ENCODE measurements around the gene TSPAN15.

TSPAN15 gene

DNA sequence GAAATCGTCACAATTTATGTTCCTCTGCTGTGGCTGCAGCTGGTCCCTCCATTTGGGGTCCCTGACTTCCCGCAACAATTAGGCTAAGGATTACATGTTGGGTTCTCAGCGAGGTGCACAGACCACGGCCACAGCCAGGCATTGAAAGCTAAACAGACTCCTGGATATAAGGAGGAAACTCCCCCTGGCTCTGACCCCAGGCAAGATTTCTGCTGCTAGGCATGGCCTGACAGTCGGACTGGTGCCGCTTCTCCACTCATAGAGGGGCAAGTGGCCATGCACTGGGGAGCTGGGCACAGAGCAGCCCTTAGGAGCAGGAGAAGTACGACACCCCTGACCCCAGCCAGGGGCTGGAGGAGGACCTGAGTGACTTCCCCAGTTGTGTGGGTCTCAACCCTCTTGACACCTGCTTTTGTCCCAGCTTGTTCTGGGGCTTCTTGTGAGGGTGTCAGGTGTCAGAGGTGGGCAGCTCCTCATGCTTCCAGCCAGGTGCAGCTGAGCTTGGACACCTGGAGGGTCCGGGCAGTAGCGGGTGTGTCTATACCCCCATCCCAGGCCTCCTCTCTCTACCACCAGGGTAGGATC is 38.3 kb downstream of the TSPAN15 start:
- DNase-seq: no peak

DNA sequence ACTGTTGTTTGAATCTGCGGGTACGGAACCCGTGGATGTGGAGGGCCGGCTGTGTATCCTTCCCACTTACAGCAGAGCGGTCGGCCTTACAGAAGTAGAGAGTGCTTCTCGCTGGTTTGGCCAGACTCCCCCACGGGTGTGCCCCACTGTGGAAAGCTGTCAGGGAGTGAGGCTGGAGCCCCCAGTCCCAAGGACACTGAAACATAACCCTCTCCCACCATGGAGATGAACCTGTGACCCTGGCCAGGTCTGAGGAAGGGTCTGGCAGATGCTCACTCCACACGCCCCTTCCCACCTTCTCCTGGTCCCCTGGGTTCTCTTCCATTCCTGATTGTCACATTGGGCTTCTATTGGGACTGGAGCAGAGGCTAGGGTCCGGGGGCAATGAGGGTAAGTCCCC is 39.6 kb downstream of the TSPAN15 start:
- no peak for DNase-seq

DNA sequence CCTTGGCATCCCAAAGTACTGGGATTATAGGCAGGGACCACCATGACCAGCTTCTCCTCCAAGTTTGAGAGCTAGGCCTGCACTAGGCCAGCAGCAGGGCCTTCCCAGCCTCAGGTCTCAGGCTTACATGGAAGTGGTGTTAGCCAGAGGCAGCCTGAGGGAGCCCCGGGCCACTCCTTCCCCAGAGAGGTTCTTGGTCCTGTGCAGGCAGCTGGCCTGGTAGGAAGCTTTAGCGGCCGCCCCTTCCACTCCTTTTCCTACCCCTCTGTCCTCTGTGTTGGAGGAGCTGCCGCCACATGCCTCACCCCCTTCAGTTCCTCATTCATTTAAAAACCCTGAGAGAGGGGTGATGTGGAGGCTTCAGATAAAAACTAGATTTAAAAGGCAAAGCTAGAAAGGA is 40.3 kb downstream of the TSPAN15 start:
- no peak for DNase-seq

DNA sequence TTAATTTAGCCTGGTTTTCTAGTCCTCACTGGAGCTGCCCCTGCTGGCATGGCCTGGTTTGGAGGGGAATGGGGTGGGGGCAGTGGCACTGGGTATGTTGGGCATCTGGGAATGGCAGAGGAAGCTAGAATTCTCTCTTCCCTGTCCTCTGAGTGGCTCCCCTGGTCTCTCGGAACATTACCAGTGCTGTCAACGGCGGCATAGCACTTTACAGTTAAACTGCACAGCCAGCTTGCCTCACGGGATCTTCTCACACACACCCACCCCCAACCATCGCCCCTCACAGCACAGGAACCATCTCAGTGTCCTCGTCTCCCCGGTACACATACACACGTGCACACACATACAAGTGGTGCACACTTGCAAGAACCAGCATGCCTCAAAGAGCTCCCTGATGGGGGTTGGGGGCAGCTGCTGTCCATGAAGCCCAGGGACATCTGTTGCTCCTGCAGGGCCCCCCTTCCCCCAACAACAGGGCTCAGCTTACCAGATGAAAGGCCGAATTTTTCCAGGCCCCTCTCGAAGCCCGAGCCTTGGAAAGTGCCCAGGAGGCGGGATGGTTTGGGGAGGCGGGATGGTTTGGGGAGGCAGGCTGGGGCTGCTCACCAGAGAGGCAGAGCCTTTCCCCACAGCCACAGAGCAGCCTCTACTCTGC is 41.0 kb downstream of the TSPAN15 start:
- DNase-seq: no peak

DNA sequence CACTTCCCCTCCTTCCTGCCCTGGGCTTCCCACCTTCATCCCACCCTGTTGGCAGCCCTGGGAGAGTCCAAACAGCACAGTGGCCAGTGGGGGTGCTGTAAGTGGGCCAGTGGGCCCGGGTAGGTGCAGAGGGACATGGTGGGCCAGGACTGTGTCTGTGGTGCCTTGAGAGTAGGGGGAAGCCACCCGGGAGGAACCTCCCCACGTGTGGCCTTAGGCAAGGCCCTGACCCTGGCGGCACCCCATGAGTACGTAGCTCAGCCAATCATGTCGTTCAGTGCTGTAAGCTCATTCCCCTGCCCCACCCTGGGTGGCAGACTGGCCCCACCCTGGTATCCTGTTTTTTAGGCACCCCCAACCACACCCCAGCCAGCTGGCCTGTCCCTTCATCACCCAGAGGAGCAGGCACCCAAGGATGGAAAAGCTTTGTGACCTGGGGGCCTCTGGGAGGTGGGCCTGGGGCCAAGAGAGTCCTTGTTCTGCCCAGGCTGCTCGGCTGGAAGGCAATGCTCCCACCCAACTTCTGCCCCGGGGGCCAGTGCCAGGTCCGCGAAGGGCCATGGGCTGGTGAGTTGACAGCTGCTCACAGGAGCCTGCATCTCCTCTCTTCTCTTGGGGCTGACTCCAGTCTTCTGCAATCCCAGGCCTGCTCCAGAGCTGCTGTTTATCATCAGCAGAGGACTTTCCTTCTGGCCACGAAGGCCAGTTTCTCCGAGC is 41.6 kb downstream of the TSPAN15 start:
- no peak for DNase-seq

DNA sequence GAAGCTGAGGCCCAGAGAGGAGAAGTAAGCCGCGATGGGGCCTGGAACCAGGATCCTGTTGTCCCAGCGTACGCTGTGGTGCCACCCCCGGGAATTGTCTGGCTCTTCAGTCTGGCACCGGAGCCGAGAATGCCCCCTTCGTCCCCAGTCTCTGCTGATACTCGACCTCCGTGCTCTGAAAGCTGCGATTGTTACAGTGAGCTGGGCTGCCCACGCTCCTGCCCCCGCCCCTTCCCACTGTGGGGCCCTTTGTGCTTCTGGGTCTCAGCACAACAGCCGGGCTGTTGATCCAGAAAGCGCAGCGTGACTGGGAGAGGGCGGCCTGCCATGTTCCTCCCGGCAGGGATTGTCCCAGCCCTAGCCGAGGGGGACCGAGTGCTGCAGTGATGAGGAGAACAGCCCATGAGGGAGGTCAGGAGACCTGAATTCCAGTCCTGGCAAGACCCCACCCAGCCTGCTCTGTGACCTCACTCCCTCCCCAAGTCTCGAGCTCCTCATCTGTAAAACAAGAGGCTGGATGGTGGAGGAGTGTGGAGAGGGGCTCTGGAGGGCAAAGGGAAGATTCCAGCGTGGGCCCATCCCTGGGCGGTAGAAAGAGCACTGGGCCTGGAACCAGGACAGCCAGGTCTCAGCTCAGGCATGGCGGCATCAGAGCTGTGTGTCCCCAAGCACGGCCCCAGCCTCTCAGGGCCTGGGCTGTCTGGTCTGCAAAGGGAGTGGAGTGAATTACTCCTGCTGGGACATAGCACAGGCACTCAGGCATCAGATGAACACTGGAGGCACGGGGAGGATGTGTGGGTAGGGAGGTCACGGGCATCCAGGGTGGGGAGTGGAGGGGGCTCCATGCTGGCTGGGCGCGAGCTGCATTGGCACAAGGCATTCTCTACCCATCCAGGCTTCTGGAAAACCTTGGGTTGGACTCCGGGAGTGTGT is 43.6 kb downstream of the TSPAN15 start:
- no peak for DNase-seq

DNA sequence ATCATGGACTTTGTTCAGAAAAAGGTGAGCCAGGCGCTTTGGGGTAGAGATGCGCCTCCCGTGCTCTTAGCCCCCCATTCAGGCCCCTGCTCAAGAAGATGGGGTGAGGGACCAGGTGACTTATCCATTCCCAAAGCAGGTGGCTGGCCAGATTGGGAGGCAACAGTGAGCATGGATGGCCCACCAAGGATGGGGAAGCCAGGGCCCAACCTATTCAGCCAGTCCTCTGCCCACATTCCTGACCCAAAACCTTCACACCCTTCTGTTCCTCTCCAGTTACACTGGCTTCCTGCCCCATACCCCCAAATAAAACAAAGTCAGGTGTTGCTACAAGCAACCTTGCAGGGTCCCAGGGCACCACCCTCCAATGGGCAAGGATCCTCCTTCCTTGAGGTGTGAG is 44.4 kb downstream of the TSPAN15 start:
- DNase-seq: no peak

DNA sequence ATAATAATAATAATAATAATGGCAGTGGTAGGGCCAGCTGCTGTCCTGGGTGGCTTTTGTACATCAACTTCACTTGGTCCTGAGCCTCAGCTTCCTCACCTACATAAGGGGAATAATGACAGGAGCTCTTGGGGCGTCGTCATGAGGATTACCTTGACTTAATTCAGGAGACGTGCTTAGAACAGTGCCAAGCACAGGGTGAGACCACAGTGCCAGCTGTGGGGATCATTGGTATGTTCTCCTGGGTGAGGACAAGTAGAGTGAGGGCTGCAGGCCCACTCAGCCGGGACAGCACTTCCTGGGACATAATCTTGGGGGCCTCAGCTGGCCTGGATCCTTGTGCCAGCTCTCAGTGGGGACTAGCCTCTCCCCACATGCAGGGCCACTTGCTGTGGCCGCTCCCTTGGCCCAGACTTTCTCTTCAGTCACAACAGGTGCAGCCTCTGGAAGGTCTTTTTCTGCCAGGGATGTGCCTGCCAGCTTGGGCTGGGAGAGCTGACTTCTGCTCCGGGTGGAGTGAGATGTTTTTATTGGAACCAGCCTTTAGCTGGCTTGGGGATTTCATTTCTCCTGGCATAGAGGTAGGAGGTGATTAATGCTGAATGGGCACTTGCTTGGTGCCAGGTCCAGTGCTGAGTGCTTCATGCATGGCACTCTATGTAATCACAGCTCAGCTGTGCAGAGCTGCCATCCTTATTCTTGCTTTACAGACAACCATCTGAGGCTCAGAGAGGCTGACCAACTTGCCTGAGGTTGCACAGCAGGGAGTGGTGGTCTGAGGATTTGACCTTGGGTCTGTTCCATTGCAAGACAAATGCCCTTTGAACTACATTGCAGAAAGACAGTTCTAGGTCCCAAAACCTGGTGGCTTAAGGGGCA is 45.3 kb downstream of the TSPAN15 start:
- DNase-seq: no peak

DNA sequence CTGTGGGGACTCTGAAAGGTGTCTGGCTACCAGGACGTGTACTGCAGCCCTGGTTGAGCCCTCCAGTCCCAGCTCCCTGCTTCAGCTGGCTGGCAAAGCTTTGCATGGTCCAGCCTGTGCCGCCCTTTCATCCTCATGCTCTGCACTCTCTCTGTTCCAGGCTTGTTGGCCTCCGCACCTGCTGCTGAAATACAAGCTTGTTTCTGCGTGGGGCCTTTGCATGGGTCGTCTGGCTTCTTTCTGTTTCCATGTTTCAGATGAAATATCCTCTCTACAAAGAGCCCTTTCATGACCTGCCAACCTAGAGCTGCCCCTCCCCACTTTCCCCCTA is 45.9 kb downstream of the TSPAN15 start:
- no peak for DNase-seq

DNA sequence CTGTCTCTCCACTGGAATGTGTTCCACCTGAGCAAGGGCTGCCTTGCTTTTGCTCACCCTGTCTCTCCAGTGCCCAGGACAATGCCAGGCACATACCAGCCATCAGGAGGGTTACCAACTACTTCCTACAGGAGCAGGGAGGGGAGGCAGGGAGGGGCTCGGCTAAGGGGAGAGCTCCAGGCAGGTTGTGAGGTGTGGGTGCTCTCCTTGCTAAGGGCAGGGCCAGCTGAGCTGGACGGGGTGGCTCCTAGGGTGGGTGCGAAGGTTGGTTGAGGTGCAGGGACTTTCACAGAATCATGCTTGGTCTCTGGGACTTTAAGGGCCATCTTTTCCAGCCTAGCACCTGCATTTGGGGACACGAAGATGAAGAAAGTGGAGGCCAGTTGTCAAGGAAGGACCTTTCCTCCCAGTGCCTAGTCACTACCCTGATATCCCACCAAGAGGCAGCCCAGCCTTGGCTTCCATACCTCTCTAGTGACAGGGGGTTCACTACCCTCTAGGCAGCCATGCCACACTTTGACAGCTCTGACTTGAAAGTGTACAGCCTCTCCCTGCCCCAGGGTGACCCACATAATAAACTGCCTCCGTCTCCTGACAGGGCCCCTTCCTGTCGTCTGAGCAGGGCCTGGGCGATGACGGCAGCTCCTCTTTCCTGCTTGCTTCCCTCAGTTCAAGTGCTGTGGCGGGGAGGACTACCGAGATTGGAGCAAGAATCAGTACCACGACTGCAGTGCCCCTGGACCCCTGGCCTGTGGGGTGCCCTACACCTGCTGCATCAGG is 46.5 kb downstream of the TSPAN15 start:
- peak; percentile 19 for DNase-seq

DNA sequence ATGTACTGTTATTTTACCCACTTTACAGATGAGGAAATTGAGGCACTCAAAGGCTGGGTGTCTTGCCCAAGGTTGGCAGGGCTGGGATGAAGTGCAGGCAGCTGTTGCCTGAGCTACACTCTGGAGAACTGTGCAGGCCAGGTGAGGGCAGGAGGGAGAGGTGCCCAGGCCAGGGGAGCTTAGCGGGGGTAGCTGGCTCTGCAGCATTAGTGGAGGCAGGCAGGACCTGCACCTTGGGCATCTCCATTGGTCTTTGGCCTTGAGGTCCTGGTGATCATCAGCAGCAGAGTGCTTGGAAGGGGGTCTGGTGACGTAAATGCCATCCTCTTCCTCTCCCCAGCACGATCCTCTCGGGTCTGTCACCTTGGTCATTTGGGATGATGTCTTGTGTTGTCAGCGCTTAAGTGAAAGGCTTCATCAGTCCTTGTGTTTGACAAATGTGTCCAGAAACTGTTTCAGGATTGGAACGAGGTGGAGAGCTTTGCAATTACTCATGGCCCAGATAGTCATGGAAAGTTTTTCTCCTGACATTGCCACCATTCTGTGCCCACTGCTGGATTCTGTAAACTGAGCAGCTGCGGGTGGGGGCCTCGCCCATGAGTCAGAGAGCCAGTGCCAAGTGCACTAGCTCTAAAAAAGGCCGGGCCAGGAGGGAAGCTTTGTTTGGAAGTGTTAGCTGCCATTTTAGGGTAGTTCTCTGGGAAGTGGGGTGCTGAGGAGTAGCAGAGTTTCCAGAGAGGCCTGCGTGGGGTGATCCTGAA is 47.6 kb downstream of the TSPAN15 start:
- no peak for DNase-seq

DNA sequence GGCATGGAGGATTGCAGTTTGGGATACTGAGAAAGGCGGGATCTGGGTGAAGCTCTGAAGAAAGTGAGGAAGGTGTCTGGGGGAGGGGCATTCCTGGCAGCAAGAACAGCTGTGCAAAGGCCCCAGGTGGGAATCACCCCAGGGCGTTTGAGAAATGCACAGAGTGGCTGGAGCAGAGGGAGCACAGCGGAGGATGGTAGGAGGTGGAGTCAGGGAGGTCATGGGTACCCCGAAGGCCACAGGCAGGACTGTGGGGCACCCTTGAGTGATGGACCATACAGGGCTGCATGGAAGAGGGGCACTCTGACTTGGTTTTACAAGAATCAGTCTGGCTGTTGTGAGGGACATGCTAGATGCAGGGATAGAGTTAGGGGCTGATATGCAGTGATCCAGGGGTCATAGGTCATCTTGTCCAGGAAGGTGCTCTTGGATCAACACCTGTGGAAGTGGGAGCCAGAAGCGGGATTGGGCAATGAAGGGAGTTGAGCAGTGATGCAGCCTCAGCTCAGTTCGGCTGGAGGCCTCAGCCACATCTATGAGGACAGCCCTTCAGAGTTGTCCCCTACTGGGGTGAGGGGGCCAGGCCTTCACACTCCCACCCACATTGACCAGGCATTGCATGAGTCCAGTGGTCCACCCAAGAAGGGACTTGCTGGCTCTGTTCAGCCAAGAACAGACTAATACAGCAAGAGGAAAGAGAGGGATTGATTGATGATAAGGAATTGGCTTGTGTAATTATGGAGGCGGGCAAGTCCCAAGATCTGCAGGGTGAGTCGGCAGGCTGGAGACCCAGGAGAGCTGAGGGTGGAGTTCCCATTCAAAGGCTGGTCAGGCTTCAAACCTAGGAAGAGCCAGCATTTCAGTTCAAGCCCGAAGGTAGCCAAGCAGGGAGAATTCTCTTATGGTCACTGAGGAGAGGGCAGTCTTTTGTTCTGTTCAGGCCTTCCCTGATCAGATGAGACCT is 48.7 kb downstream of the TSPAN15 start:
- no peak for DNase-seq

DNA sequence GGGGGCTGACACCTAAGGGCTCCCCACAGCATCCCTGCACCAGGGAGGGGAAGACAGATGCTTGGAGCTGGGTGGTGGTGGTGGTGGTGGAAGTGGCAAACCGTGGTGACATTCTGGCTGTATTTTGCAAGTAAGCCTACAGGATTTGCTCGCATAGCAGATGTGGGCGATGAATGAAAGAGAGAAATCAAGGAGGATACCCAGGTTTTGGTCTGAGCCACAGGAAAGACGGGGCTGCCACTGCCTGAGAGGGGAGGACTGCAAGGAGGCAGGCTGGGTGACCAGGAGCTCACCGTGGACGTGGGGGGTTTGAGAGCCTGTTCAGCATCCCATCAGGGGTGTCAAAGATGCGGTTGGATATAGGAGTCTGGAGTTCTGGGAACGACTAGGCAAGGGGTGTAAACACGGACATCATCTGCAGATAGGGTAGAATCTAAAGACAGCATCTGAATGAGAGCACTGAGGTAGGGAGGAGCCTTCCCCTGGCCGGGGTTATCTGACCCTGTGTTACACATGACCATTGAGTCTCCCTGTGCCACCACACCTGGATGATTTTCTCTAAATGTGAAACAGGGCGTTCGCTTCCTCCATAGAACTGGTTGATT is 49.7 kb downstream of the TSPAN15 start:
- DNase-seq: no peak

DNA sequence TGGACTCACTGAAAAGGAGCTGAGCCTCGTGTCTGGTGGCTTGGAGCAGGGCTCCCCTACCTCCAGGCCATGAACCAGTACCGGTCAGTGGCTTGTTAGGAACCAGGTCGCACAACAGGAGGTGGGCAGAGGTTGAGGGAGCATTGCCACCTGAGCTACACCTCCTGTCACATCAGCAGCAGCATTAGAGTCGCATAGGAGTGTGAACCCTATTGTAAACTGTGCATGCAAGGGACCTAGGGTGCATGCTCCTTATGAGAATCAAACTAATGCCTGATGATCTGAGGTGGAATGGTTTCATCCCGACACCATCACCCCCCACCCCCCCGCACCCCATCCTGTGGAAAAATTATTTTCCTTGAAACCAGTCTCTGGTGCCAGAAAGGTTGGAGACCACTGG is 50.4 kb downstream of the TSPAN15 start:
- no peak for DNase-seq

DNA sequence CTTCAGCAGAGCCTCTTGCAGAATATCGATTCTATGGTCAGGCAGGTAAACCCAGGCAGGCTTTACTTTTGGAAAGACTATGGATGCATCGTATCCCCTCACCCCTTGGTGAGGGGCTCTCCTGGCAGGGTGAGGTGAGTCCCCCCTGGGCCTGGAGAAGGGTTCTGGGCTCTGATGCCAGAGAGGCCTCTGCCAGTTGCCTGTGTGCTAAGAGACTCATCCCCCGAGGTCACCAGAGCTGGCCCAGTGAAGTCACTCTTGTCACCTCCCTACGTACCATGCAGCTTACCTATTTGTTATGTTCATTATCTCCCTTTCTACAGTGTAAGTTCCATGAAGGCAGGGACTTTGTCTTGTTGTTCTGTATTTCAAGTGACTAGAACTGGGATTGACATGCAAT is 51.3 kb downstream of the TSPAN15 start:
- DNase-seq: no peak

DNA sequence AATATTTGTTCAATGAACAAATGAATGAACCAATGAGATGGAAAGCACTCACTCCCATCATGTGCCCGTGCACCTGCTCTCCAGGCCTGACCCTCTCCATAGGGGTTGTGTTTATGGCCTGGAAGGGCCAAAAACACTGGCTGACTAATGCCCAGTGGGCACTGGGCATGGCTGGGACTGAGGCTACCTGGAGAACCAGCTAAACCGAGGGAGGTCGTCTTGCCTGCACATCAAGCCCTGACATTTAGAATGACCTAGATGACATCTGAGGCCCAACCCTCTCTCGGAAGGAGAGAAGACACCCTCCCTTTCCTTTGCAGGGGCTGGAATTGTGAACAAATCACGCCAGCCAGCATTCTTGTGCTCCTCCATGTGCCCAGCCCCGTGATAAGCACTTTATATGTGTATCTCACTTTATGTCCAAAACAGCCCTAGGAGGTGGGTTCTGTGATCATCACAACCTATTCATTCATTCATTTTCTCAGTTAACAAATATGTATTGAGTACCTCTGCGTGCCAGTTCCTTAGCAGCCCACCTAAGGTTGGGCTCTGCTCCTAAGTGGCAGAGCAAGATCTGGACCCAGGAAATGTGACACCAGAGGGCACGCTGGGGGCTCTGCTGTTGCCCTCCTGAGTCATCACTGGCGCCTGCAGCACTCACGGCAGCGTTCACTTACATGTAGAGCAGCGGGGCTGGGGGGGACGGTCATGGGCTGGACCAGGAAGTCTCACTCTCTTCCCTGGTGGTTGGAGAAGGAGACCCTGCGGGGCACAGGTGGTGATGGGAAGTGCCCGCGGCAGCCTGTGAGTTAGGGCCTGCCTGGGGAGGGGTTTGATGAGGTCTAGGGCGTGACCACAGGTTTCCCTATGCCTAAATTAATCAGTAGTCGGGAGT is 52.0 kb downstream of the TSPAN15 start:
- no peak for DNase-seq

DNA sequence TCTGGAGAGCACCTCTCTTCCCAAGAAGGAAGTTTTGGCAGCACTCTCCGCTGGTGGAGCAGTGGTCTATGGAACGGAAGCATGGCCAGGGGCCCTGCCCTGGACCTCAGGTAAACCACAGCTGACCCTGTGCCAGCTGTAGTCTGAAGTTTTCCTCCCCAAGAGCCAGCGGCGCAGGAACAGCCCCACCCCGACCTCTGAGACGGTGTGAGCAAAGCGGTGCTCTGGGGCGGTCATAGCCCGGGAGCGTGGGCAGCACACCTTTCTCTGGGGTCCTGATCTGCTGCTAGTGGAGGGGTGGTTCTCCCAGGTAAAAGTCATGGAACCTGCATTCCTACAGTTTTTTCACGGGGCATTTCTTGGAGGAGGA is 52.6 kb downstream of the TSPAN15 start:
- DNase-seq: no peak

All from T-helper 9 cell (primary cell).